ENCODE results near the gene ARL10.

DNA sequence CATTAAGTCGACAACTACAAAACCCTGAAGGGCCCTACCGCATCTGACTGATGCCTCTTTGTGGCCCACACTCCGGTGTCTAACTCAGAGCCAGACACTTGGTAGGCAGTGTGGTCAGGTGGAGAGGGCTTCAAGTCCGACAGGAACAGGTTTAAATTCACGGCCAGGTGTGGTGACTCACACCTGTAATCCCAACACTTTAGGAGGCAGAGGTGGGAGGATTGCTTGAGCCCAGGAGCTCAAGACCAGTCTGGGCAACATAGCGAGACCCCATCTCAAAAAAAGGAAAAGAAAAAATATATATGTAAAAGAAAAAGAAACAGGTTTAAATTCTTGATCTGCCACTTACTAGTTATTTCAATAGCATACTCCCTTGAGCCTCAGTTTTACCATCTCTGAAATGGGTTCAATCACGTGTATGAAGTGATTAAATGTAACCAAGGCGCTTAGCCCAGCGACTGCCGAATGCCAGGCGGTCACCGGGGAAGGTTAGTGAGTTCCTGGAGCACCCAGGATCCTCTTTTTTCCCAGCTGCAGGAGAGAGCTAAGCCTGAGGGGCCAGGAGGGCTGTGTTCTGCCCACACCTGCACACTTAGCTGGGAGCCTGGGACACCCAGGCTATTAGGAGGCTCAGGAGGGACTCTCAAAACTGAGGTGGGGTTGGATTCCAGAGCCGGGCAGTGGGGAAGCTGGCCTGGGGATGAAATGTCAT, 50.1 kb downstream of the ARL10 start:
- TF ChIP-seq, protein P1, sequence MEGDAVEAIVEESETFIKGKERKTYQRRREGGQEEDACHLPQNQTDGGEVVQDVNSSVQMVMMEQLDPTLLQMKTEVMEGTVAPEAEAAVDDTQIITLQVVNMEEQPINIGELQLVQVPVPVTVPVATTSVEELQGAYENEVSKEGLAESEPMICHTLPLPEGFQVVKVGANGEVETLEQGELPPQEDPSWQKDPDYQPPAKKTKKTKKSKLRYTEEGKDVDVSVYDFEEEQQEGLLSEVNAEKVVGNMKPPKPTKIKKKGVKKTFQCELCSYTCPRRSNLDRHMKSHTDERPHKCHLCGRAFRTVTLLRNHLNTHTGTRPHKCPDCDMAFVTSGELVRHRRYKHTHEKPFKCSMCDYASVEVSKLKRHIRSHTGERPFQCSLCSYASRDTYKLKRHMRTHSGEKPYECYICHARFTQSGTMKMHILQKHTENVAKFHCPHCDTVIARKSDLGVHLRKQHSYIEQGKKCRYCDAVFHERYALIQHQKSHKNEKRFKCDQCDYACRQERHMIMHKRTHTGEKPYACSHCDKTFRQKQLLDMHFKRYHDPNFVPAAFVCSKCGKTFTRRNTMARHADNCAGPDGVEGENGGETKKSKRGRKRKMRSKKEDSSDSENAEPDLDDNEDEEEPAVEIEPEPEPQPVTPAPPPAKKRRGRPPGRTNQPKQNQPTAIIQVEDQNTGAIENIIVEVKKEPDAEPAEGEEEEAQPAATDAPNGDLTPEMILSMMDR (IDR thresholded peaks at IDR 0.05; ENCODE audit: insufficient read depth, low read depth, low read length) = no peak
- no peak for TF ChIP-seq EZH2 (IDR thresholded peaks at IDR 0.05; ENCODE audit: insufficient read depth, low read length)

All from astrocyte (in vitro differentiated cells and primary cell).